AG04450 (cell line): ENCODE measurements around the gene RHOBTB1. TPM values are rescaled to one million over a fixed set of nuclear protein-coding genes. Genes with fewer than 3 reads are reported as not detected.

Source experiments
- CTCF ChIA-PET: fragments of 300-600, 350-600 bp; formaldehyde crosslinking; extraction: SDS; loops from one replicate; lab custom pipeline; 2022; ENCODE audit warnings: antibody characterized with exemption, inconsistent platforms; lab: Charles Lee
- POLR2A ChIA-PET: fragments of 350-600 bp; formaldehyde crosslinking; extraction: SDS; loops from one replicate; lab custom pipeline; 2021; ENCODE audit warnings: antibody characterized with exemption, inconsistent platforms; lab: Yijun Ruan, JAX
- DNase-seq: peaks from one replicate; pipeline ENCODE4 v3.0.0-alpha.2; 2011; ENCODE audit warnings: low read depth, low spot score
- H3K27ac ChIP-seq: one replicate; pipeline ENCODE4 v1.5.1; 2012; ENCODE audit warnings: low read depth, low read length, control low read depth
- H3K27me3 ChIP-seq: one replicate; pipeline ENCODE4 v1.6.0; 2012; ENCODE audit warnings: low read length; ENCODE audit not compliant: control insufficient read depth, insufficient read depth
- H3K4me3 ChIP-seq: 2 replicates; pipeline ENCODE4 v1.5.1; 2011; ENCODE audit warnings: mild to moderate bottlenecking, low read depth, low read length, control low read depth
- H3K9me3 ChIP-seq: 2 replicates; pipeline ENCODE4 v1.5.1; 2012; ENCODE audit warnings: low read length; ENCODE audit not compliant: control insufficient read depth, insufficient read depth
- polyA plus RNA-seq: library from polyadenylated mRNA; depleted of rRNA; stranded (reverse); fragments of >200 nt; gene quantifications from 2 replicates; pipeline ENCODE4 v1.2.3, GENCODE V29; 2011
- TF ChIP-seq, protein P1 (sequence below): IDR thresholded peaks from 2 replicates; pipeline ENCODE4 v1.5.1; 2011; ENCODE audit warnings: low read depth, low read length, control low read depth, inconsistent platforms

The RHOBTB1 gene
- polyA plus RNA-seq, 1 experiment: 37.4 TPM

- ChIA-PET CTCF (no interaction called here), POLR2A (no interaction called here)
- TF ChIP-seq, protein P1, sequence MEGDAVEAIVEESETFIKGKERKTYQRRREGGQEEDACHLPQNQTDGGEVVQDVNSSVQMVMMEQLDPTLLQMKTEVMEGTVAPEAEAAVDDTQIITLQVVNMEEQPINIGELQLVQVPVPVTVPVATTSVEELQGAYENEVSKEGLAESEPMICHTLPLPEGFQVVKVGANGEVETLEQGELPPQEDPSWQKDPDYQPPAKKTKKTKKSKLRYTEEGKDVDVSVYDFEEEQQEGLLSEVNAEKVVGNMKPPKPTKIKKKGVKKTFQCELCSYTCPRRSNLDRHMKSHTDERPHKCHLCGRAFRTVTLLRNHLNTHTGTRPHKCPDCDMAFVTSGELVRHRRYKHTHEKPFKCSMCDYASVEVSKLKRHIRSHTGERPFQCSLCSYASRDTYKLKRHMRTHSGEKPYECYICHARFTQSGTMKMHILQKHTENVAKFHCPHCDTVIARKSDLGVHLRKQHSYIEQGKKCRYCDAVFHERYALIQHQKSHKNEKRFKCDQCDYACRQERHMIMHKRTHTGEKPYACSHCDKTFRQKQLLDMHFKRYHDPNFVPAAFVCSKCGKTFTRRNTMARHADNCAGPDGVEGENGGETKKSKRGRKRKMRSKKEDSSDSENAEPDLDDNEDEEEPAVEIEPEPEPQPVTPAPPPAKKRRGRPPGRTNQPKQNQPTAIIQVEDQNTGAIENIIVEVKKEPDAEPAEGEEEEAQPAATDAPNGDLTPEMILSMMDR: no peak
- no peaks in the 10 kb centered on the region for H3K27me3 ChIP-seq
- H3K9me3 ChIP-seq: no peaks in the 10 kb centered on the region
- DNase-seq: no peak
- no peak overlapping the region for H3K4me3 ChIP-seq
- H3K27ac ChIP-seq: no peak overlapping the region
These were observed 118.5 kb downstream of the RHOBTB1 start for GRCh38 chr10:60825520-60825919.

DNA sequence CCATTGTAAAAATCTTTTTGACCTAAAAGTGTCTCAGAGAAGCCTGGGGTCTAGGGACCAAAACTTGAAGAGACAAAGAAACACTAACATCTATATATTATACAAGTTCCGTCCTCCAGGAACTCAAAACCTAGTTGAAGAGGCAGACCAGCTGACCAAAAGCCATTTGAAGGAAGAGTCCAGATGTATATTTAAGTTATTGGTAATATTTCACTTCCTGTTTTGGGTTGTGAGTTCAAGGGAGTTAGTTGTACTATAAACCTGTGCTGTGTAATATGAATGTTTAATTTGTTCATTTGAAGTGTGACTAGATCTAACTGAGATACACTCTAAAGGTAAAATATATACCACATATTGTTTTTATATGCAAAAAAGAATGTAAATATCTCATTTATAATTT is 120.7 kb downstream of the RHOBTB1 start:
- Histone ChIP-seq H3K9me3 (no peaks in the 10 kb centered on the region), H3K27ac (no peak overlapping the region), H3K27me3 (no peaks in the 10 kb centered on the region), H3K4me3 (no peak overlapping the region)
- DNase-seq: no peak
- ChIA-PET POLR2A (interaction anchor here (1.0 kb wide), 1 partner anchor 119 kb away, joined by 3 read pairs; no protein-coding TSS in a partner anchor), CTCF (interaction anchor here (0.6 kb wide), 1 partner anchor 1116 kb away, joined by 4 read pairs; no protein-coding TSS in a partner anchor)
- TF ChIP-seq, protein P1: no peak

DNA sequence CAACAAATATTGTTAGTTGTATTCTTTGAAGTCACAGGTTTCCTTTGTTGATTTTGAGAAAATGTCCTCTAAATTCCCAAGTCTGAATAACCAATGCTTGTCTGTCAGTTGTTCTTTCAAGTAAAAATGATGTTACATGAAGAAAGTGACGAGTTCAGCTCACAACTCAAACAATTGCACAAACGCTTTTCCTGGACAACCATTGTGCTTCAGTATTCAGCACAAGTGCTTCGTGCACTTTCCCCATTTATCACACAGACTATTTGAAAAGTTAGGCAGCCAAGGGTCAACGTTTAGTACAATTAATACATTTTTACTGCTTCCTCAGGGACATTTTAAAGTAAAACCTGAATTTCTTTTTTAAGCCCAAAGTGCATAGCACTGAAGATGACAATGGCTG is 121.2 kb downstream of the RHOBTB1 start:
- Histone ChIP-seq H3K4me3 (no peak overlapping the region), H3K27me3 (no peaks in the 10 kb centered on the region), H3K9me3 (no peaks in the 10 kb centered on the region), H3K27ac (no peak overlapping the region)
- CTCF ChIA-PET: interaction anchor here (1.5 kb wide), 1 partner anchor 202 kb away, joined by 4 read pairs; no protein-coding TSS in a partner anchor
- TF ChIP-seq, protein P1: no peak
- POLR2A ChIA-PET: no interaction called here
- no peak for DNase-seq

DNA sequence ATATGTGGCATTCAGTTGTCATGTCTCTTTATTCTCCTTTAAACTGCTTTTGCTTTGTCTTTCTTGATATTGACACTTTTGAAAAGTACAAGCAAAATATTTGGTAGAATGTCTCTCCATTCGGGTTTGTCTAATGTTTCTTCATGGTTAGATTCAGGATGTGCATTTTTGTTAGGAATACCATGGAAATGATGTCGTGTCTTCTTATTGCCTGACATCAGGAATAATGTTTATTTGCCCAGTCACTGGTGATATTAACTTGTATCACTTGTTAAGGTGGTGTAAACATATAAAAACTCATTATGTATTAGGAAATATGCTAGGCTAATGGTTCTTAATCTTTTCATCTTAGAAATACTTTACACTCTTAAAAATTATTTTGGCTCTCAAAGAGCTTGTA is 122.3 kb downstream of the RHOBTB1 start:
- TF ChIP-seq, protein P1: no peak

GRCh38 chr10:60820093-60820754 is 123.8 kb downstream of the RHOBTB1 start:
- H3K27me3 ChIP-seq: no peaks in the 10 kb centered on the region
- CTCF ChIA-PET: interaction anchor here (0.7 to 1.5 kb wide), 7 partner anchors 17 to 913 kb away, joined by 3 to 8 read pairs (median 5); no protein-coding TSS in a partner anchor
- no peak overlapping the region for H3K27ac ChIP-seq
- H3K9me3 ChIP-seq: no peaks in the 10 kb centered on the region
- POLR2A ChIA-PET: interaction anchor here (0.8 kb wide), 1 partner anchor 139 kb away, joined by 3 read pairs; no protein-coding TSS in a partner anchor
- TF ChIP-seq, protein P1: peak; percentile 64
- no peak for DNase-seq
- no peak overlapping the region for H3K4me3 ChIP-seq

More for the DNA sequence above, 122.3 kb downstream of the RHOBTB1 start:
- CTCF ChIA-PET: interaction anchor here (1.5 kb wide), 1 partner anchor 204 kb away, joined by 4 read pairs; no protein-coding TSS in a partner anchor
- H3K4me3 ChIP-seq: no peak overlapping the region
- no peaks in the 10 kb centered on the region for H3K9me3 ChIP-seq
- POLR2A ChIA-PET: no interaction called here
- H3K27ac ChIP-seq: no peak overlapping the region
- no peaks in the 10 kb centered on the region for H3K27me3 ChIP-seq
- no peak for DNase-seq
